Measurements from ENCODE around the gene ZCWPW2.

ZCWPW2 gene

GRCh38 chr3:28328188-28329151 lies 20.1 kb upstream of the ZCWPW2 start:
- POLR2A ChIA-PET = no interaction called here

GRCh38 chr3:28334552-28334951 lies 14.0 kb upstream of the ZCWPW2 start:
- DNase-seq (ENCODE audit: low read depth, low spot score) = no peak
- no peak overlapping the region for H3K4me3 ChIP-seq (ENCODE audit: low read depth, low read length)
- POLR2A ChIA-PET = interaction anchor here (0.5 kb wide), 1 partner anchor 845 kb away, joined by 3 read pairs; no protein-coding TSS in a partner anchor
- TF ChIP-seq CTCF (IDR thresholded peaks at IDR 0.05; ENCODE audit: insufficient read depth, low read length, missing control alignments) = no peak
- CTCF ChIA-PET = interaction anchor here (1.0 to 4.4 kb wide), 7 partner anchors 7 to 623 kb away, joined by 3 to 32 read pairs (median 6); no protein-coding TSS in a partner anchor

More at GRCh38 chr3:28328188-28329151, 20.1 kb upstream of the ZCWPW2 start:
- no peak overlapping the region for H3K4me3 ChIP-seq (ENCODE audit: low read depth, low read length)
- CTCF ChIA-PET = interaction anchor here (0.8 to 6.7 kb wide), 24 partner anchors 8 to 1194 kb away, joined by 3 to 91 read pairs (median 5); partner anchors contain the start of genes CMC1 and EOMES
- DNase-seq (ENCODE audit: low read depth, low spot score) = no peak
- peak; percentile 11 for TF ChIP-seq CTCF (IDR thresholded peaks at IDR 0.05; ENCODE audit: insufficient read depth, low read length, missing control alignments)

GRCh38 chr3:28335246-28335645 lies 13.3 kb upstream of the ZCWPW2 start:
- H3K4me3 ChIP-seq (ENCODE audit: low read depth, low read length) = no peak overlapping the region
- TF ChIP-seq CTCF (IDR thresholded peaks at IDR 0.05; ENCODE audit: insufficient read depth, low read length, missing control alignments) = no peak
- no peak for DNase-seq (ENCODE audit: low read depth, low spot score)
- CTCF ChIA-PET = interaction anchor here (0.7 to 4.4 kb wide), 7 partner anchors 8 to 1201 kb away, joined by 3 to 32 read pairs (median 9); no protein-coding TSS in a partner anchor
- POLR2A ChIA-PET = no interaction called here

- DNase-seq (ENCODE audit: low read depth, low spot score) = no peak
- H3K4me3 ChIP-seq (ENCODE audit: low read depth, low read length) = no peak overlapping the region
- POLR2A ChIA-PET = interaction anchor here (0.6 kb wide), 1 partner anchor 11 kb away, joined by 3 read pairs; the partner anchor contains the start of genes AZI2 and ZCWPW2
- CTCF ChIA-PET = interaction anchor here (1.5 to 4.4 kb wide), 4 partner anchors 10 to 625 kb away, joined by 6 to 32 read pairs (median 14); no protein-coding TSS in a partner anchor
- no peak for TF ChIP-seq CTCF (IDR thresholded peaks at IDR 0.05; ENCODE audit: insufficient read depth, low read length, missing control alignments)
Measured at GRCh38 chr3:28337230-28337629, 11.3 kb upstream of the ZCWPW2 start.

- no peak for DNase-seq (ENCODE audit: low read depth, low spot score)
- ChIA-PET CTCF (interaction anchor here (1.1 to 2.7 kb wide), 3 partner anchors 9 to 631 kb away, joined by 3 to 9 read pairs (median 5); no protein-coding TSS in a partner anchor), POLR2A (no interaction called here)
- TF ChIP-seq CTCF (IDR thresholded peaks at IDR 0.05; ENCODE audit: insufficient read depth, low read length, missing control alignments) = no peak
- no peak overlapping the region for H3K4me3 ChIP-seq (ENCODE audit: low read depth, low read length)
Measured at GRCh38 chr3:28343144-28343543, 5.4 kb upstream of the ZCWPW2 start.

GRCh38 chr3:28345690-28346089 lies 2.8 kb upstream of the ZCWPW2 start:
- no peak for DNase-seq (ENCODE audit: low read depth, low spot score)
- CTCF ChIA-PET = no interaction called here
- no peak for TF ChIP-seq CTCF (IDR thresholded peaks at IDR 0.05; ENCODE audit: insufficient read depth, low read length, missing control alignments)
- no peak overlapping the region for H3K4me3 ChIP-seq (ENCODE audit: low read depth, low read length)
- POLR2A ChIA-PET = no interaction called here
